Neuronal stem cell (in vitro differentiated cells): ENCODE results near the gene CHD2.

Experiments used
- DNase-seq: peaks from one replicate; pipeline ENCODE4 v3.0.0-alpha.2; 2013; ENCODE audit warnings: low spot score
- H2AFZ ChIP-seq: one replicate; pipeline ENCODE4 v1.6.1; 2013; ENCODE audit warnings: mild to moderate bottlenecking, low read length, inconsistent platforms
- H2AK5ac ChIP-seq: 2 replicates; pipeline ENCODE4 v1.6.1; 2013; ENCODE audit warnings: low read depth, mild to moderate bottlenecking, inconsistent platforms, low read length, moderate library complexity, mixed read lengths
- H2BK120ac ChIP-seq: 2 replicates; pipeline ENCODE4 v1.6.1; 2013; ENCODE audit warnings: low read depth, mild to moderate bottlenecking, inconsistent platforms, low read length, moderate library complexity, mixed read lengths
- H2BK12ac ChIP-seq: one replicate; pipeline ENCODE4 v1.6.1; 2013; ENCODE audit warnings: low read length, inconsistent platforms
- H2BK15ac ChIP-seq: 2 replicates; pipeline ENCODE4 v1.6.1; 2013; ENCODE audit warnings: mild to moderate bottlenecking, low read length, inconsistent platforms, mixed read lengths
- H2BK5ac ChIP-seq: one replicate; pipeline ENCODE4 v1.6.1; 2013; ENCODE audit warnings: inconsistent platforms, mild to moderate bottlenecking, low read length, moderate library complexity
- H3K14ac ChIP-seq: one replicate; pipeline ENCODE4 v1.6.1; 2013; ENCODE audit warnings: low read length, inconsistent platforms
- H3K18ac ChIP-seq: 2 replicates; pipeline ENCODE4 v1.6.1; 2013; ENCODE audit warnings: low read length, inconsistent platforms
- H3K23ac ChIP-seq: 2 replicates; pipeline ENCODE4 v1.6.1; 2013; ENCODE audit warnings: low read depth, mild to moderate bottlenecking, mixed read lengths, low read length, inconsistent platforms; ENCODE audit not compliant: poor library complexity
- H3K27ac ChIP-seq: replicated peaks from 3 replicates; pipeline ENCODE4 v1.5.1; 2013; ENCODE audit warnings: low read length, inconsistent platforms
- H3K27me3 ChIP-seq, 3 experiments: 2 replicates each; pipeline ENCODE4 v1.6.1; 2013; ENCODE audit warnings: low read length in 3 of 3, mild to moderate bottlenecking in 2 of 3, inconsistent platforms in 1 of 3, low read depth in 1 of 3, mixed read lengths in 1 of 3, moderate library complexity in 1 of 3; ENCODE audit not compliant: control insufficient read depth in 3 of 3, insufficient read depth in 3 of 3
- H3K36me3 ChIP-seq, 2 donors: replicated peaks in 1 of 2; 2 replicates each; pipeline ENCODE4 v1.6.1; 2013; ENCODE audit warnings: low read length in 2 of 2; ENCODE audit not compliant: control insufficient read depth in 2 of 2, insufficient read depth in 2 of 2
- H3K4ac ChIP-seq: 2 replicates; pipeline ENCODE4 v1.6.1; 2013; ENCODE audit warnings: inconsistent platforms, mild to moderate bottlenecking, low read length, moderate library complexity
- H3K4me1 ChIP-seq, 2 donors: 1 replicate in 1 of 2; 2 replicates in 1 of 2; pipeline ENCODE4 v1.6.1; 2013; ENCODE audit warnings: low read length in 2 of 2, low read depth in 1 of 2; ENCODE audit not compliant: control insufficient read depth in 2 of 2, insufficient read depth in 1 of 2
- H3K4me2 ChIP-seq: one replicate; pipeline ENCODE4 v1.6.1; 2013; ENCODE audit warnings: mild to moderate bottlenecking, low read length, inconsistent platforms; ENCODE audit not compliant: insufficient read depth, poor library complexity, severe bottlenecking
- H3K4me3 ChIP-seq, 2 donors: 2 replicates each; pipeline ENCODE4 v1.5.1; 2013; ENCODE audit warnings: low read length in 2 of 2, mild to moderate bottlenecking in 2 of 2, inconsistent platforms in 1 of 2, moderate library complexity in 1 of 2
- H3K79me1 ChIP-seq: one replicate; pipeline ENCODE4 v1.6.1; 2013; ENCODE audit warnings: low read depth, mild to moderate bottlenecking, inconsistent platforms, low read length, moderate library complexity
- H3K9ac ChIP-seq: one replicate; pipeline ENCODE4 v1.6.1; 2013; ENCODE audit warnings: mild to moderate bottlenecking, low read depth, low read length, inconsistent platforms; ENCODE audit not compliant: poor library complexity
- H3K9me3 ChIP-seq, 2 donors: replicated peaks in 1 of 2; 2 replicates each; pipeline versions ENCODE3 to v1.6.1; 2013; ENCODE audit warnings: low read length in 2 of 2, mild to moderate bottlenecking in 2 of 2, inconsistent platforms in 1 of 2, low read depth in 1 of 2, mixed read lengths in 1 of 2, moderate library complexity in 1 of 2; ENCODE audit not compliant: control insufficient read depth in 2 of 2, insufficient read depth in 1 of 2
- H4K8ac ChIP-seq: one replicate; pipeline ENCODE4 v1.6.1; 2013; ENCODE audit warnings: low read depth, mild to moderate bottlenecking, inconsistent platforms, low read length, moderate library complexity
- H4K91ac ChIP-seq: one replicate; pipeline ENCODE4 v1.6.1; 2013; ENCODE audit warnings: low read length, low read depth, mild to moderate bottlenecking, inconsistent platforms; ENCODE audit not compliant: poor library complexity
- WGBS, 2 donors: extraction: QIAGEN DNeasy Blood & Tissue Kit; methylation state at CpG; one replicate each; pipeline ENCODE4 v1.1.7; 2013; ENCODE audit warnings: missing lambda C conversion rate in 2 of 2, mixed read lengths in 1 of 2; ENCODE audit not compliant: insufficient read length in 2 of 2, insufficient replicate concordance in 1 of 2; ENCODE audit errors: extremely low coverage in 2 of 2; 5-methylcytosine and 5-hydroxymethylcytosine counted together

The CHD2 gene

GRCh38 chr15:92921215-92922131, 21.3 kb downstream of the CHD2 start:
- no peak overlapping the region for H3K4ac ChIP-seq
- H3K27me3 ChIP-seq: no peaks in the 10 kb centered on the region
- H4K8ac ChIP-seq: no peak overlapping the region
- H3K4me2 ChIP-seq: no peak overlapping the region
- peaks cover 7 to 11% of the 10 kb centered on the region in 2 donors for H3K4me1 ChIP-seq
- H3K18ac ChIP-seq: no peak overlapping the region
- no peak overlapping the region for H3K14ac ChIP-seq
- no peak overlapping the region for H3K23ac ChIP-seq
- no peak overlapping the region for H2BK12ac ChIP-seq
- no peak overlapping the region for H3K27ac ChIP-seq
- H2BK120ac ChIP-seq: no peak overlapping the region
- H2AFZ ChIP-seq: no peak overlapping the region
- H2AK5ac ChIP-seq: no peak overlapping the region
- H2BK15ac ChIP-seq: no peak overlapping the region
- peaks cover 19 to 98% of the 10 kb centered on the region in 2 donors for H3K36me3 ChIP-seq
- WGBS, 2 donors: no CpG with 5 or more reads among the region's 4 CpGs
- no peak for DNase-seq
- H3K4me3 ChIP-seq: no peak overlapping the region
- no peak overlapping the region for H2BK5ac ChIP-seq
- no peaks in the 10 kb centered on the region for H3K9me3 ChIP-seq
- H4K91ac ChIP-seq: no peak overlapping the region
- H3K9ac ChIP-seq: no peak overlapping the region
- H3K79me1 ChIP-seq: peaks cover 6% of the 10 kb centered on the region

- Histone ChIP-seq H3K27ac (no peak overlapping the region), H2BK5ac (no peak overlapping the region), H2BK15ac (no peak overlapping the region), H3K9me3 (no peaks in the 10 kb centered on the region), H3K4me2 (no peak overlapping the region), H3K4me3 (no peak overlapping the region), H3K4ac (no peak overlapping the region), H3K79me1 (peaks cover 6% of the 10 kb centered on the region), H3K27me3 (no peaks in the 10 kb centered on the region), H3K4me1 (peaks cover 5 to 10% of the 10 kb centered on the region in 2 donors), H3K18ac (no peak overlapping the region), H2AFZ (no peak overlapping the region), H3K9ac (no peak overlapping the region), H2AK5ac (no peak overlapping the region), H3K36me3 (peaks cover 19 to 98% of the 10 kb centered on the region in 2 donors), H2BK12ac (no peak overlapping the region), H2BK120ac (no peak overlapping the region), H3K23ac (no peak overlapping the region), H3K14ac (no peak overlapping the region), H4K8ac (no peak overlapping the region), H4K91ac (no peak overlapping the region)
- no CpG with 5 or more reads among the region's 5 CpGs for WGBS, 2 donors
- DNase-seq: no peak
These were observed 22.4 kb downstream of the CHD2 start for GRCh38 chr15:92922418-92923002.

DNA sequence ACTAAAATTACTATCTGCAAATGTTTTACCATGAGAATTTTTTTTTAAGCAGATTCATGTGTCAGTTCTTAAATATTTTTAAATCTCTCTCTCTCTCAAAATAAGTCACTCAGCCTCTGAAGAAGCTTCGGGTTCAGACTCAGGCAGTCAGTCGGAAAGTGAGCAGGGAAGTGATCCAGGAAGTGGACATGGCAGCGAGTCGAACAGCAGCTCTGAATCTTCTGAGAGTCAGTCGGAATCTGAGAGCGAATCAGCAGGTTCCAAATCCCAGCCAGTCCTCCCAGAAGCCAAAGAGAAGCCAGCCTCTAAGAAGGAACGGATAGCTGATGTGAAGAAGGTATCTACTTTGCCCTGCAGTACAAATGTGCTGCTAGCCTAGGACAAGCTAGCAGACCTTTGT, 24.1 kb downstream of the CHD2 start:
- Histone ChIP-seq H2BK5ac (no peak overlapping the region), H2AK5ac (no peak overlapping the region), H3K9me3 (no peaks in the 10 kb centered on the region), H2BK120ac (no peak overlapping the region), H3K79me1 (peaks cover 4% of the 10 kb centered on the region), H3K4me2 (no peak overlapping the region), H3K23ac (peak overlapping the region; percentile 43), H3K18ac (no peak overlapping the region), H3K9ac (no peak overlapping the region), H3K14ac (no peak overlapping the region), H2BK15ac (no peak overlapping the region), H4K8ac (no peak overlapping the region), H3K27ac (no peak overlapping the region), H3K4ac (no peak overlapping the region), H3K27me3 (no peaks in the 10 kb centered on the region), H4K91ac (no peak overlapping the region), H3K4me3 (no peak overlapping the region), H2AFZ (no peak overlapping the region), H2BK12ac (no peak overlapping the region), H3K36me3 (peaks cover 25 to 100% of the 10 kb centered on the region in 2 donors), H3K4me1 (peaks cover 0 to 8% of the 10 kb centered on the region in 2 donors)
- WGBS, 2 donors: no CpG with 5 or more reads among the region's 7 CpGs
- DNase-seq: no peak

DNA sequence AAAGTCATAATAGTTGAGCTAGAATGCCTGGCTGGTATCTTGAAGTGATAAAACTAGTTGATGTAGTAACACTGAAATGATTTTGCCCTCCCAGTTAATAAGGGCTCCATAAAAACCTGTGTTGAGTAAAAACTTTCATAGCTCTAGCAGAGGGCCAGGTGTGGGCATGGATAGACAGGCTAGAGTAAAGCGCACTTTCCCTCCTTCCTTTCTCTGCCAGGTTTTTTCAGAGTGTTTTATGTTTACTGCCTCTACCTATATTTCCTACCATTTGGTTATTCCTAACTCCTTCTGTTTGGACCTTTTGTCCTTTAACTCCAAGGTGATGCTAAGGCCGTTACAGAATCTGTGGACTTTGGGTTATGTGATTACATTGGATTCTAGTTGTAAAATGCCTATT, 25.3 kb downstream of the CHD2 start:
- no peak overlapping the region for H3K27ac ChIP-seq
- DNase-seq: no peak
- H3K4ac ChIP-seq: no peak overlapping the region
- H4K8ac ChIP-seq: no peak overlapping the region
- no peaks in the 10 kb centered on the region for H3K27me3 ChIP-seq
- H2AK5ac ChIP-seq: no peak overlapping the region
- no peak overlapping the region for H3K18ac ChIP-seq
- no peak overlapping the region for H3K9ac ChIP-seq
- no CpG with 5 or more reads among the region's 2 CpGs for WGBS, 2 donors
- no peak overlapping the region for H4K91ac ChIP-seq
- H3K9me3 ChIP-seq: no peaks in the 10 kb centered on the region
- H2BK5ac ChIP-seq: no peak overlapping the region
- H2BK120ac ChIP-seq: no peak overlapping the region
- H3K14ac ChIP-seq: no peak overlapping the region
- H2AFZ ChIP-seq: no peak overlapping the region
- no peak overlapping the region for H2BK12ac ChIP-seq
- H2BK15ac ChIP-seq: no peak overlapping the region
- H3K4me2 ChIP-seq: no peak overlapping the region
- H3K23ac ChIP-seq: no peak overlapping the region
- peaks cover 4% of the 10 kb centered on the region for H3K79me1 ChIP-seq
- H3K36me3 ChIP-seq: peaks cover 27 to 100% of the 10 kb centered on the region in 2 donors
- H3K4me1 ChIP-seq: peaks cover 0 to 11% of the 10 kb centered on the region in 2 donors
- no peak overlapping the region for H3K4me3 ChIP-seq
